HG02981 (cell line): ENCODE data around the gene MAP3K3.
A peak's percentile ranks its signal among the peaks of the same experiment; 100 is the strongest.

ENCODE experiments used
- ATAC-seq: cut with Tn5 transposase; IDR thresholded peaks from one replicate; pipeline ENCODE4 v1.9.1; 2021; ENCODE audit warnings: mild to moderate bottlenecking, moderate library complexity; ENCODE audit not compliant: unreplicated experiment

The MAP3K3 gene

DNA sequence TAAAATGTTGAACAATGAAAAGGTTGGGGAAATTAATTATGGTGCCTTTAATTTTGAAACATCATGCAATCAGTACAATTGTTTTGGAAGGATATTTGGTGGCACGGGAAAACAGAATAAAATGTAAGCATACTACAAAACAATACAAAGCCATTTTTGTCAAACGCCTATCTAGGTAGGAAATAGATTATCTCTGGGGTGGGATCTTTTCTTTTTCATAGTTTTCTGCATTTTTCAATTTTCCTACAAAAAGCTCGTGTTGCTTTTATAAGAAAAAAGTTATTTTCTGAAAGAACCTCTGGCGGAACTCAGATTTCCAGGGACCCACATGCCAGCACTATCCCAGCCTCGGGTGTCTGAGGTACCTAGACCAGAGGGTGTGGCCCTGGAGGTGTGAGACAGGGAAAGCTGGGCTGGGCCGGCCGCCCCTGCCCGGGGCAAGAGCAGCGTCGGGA, 961 bp upstream of the MAP3K3 start:
- no peak for ATAC-seq

DNA sequence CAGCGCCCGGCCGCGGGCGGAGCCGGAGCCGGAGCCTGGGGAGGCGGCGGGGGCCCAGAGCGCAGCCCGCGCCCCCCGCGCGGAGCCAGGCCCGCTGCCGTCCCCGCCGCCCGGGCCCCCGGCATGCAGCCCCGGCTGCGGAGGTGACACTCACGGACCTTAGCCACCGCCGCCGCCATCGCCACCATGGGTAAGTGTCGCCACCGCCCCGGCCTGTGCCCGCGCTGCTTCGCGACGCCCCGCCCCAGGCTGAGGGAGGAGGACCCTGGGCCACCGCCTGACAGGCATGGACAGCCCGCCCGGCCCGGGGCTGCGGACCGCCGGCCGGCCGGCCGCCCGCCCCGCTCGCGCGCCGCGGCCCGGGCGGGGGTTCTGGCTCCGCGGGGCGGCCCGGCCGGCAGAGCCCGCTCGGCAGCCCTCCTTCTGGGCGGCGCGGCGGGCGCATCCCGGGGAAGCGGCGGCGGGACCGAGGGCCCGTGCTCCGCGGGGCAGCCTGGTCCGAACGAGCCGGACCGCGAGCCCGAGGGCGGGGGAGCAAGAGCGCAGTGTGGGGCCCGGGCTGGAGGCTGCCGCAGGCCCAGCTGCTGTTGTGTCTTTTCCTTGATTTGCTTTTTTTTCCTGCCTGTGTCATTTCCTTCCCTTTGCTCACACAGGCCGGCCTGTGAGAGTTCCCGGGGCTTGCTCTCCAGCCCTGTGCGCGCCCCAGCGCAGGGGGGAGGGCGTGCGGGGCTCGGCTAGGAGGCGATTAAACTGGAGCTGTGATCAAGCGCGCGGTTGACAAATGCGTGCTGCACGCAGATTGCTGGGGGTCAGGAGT, 565 bp downstream of the MAP3K3 start:
- peak; percentile 24 for ATAC-seq

DNA sequence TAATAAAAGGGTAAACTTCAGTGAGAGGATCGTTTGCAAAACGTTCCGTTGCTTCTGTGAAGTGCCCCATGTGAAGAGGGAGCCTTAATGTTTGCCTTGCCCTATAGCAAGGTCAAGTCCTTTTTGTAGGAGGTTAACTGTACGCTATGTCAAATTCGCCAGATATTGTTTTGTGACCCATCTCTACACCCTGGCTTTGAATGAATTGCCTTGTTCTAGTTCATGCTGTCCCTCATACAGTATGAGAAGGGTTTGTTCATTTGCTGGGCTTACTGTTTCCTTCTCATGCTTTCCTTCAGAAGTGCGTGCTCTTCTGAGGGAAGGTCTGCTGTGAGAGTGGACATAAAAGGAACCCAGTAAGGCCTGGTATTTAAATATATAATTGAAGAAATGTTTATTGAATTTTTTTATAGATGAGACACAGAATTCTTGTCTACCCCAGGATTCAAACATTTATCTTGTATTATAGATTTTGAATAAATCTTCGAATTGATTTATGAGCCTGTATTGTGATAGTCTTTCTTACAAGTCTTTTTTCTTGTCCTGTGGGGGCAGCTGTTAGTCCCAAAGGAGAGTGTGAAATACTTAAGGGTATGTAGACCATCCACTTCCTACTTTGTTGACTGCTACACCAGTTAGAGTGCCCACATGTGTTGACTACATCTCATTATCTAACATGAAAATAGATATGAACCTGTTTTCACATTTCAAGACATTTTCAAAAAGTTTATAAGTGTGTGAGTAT, 1.7 kb downstream of the MAP3K3 start:
- no peak for ATAC-seq

DNA sequence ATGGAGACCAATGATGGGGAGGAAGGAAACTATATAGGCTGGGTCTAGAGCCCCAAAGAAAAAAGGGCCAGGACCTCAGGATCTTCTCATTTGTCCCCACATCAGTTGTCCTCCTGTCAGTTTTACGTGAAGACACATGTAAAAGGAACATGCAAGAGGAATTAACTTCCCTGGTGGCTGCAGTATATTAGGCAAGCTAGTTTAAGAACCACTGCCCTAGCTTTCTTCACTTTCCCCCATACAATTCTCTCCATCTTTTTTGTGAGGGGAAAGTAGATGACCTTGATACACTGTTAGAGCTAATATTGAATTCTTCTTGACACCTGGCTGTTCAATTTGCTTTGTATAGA, 2.3 kb downstream of the MAP3K3 start:
- ATAC-seq = no peak

DNA sequence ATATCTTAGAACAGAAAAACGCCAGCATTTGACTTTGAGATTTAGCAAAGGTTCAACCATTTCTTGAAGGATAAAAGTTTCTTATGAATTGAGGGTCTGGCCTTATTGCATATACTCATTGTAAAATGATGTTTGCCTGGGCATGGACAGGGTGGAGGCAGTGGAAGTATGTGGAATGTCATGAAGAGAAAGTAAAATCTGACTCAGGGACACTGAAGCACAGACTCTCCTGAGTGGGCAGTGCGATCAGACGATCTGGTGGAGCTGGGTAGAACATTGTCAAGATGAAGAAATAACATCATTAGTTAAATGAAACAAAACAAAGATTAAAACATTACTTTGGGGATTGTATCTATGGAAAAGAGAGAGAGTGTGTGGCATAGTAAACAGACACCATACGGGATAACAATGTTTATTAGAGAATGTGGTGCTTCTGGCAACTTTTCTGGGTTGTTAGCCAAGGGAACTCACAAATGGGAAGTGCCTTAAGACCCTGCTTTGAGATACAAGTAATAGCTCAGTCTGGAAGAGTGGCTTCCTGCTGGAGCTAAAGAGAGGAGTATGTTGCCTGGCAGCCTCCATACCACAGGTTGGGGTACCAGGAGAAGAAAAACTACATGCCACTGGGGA, 4.4 kb downstream of the MAP3K3 start:
- no peak for ATAC-seq

DNA sequence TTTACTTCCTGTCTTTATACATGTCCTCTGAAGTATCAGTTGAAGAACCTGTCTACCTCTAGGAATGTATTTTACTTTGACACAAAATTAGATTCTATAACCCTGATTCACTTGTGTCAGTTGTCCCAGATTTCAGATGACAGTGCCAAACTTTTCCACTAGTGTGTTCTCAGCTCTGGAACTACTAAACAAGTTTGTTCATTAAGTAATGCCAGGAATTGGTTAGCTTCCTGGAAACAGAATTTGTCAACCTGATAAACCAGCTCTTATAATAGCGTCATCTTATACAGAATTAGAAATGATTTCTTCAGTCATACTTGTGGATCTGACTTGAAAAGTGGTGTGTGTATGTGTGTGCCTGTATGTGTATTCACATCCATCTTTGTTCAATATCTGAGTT, 7.4 kb downstream of the MAP3K3 start:
- ATAC-seq = no peak

DNA sequence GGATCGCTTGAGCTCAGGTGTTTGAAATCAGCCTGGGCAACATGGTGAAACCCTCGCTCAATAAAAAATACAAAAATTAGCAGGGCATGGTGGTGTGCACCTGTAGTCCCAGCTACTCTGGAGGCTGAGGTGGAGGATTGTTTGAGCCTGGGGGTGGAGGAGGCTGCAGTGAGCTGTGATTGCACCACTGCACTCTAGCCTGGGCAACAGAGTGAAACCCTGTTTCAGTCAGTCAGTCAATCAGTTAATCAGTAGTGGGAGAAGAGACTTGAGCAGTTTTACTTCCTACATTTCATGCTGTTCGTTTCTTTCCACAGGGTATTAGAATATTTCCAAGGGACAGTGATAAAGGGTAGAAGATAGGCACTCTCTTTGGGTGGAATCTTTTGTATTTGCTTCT, 8.8 kb downstream of the MAP3K3 start:
- no peak for ATAC-seq

DNA sequence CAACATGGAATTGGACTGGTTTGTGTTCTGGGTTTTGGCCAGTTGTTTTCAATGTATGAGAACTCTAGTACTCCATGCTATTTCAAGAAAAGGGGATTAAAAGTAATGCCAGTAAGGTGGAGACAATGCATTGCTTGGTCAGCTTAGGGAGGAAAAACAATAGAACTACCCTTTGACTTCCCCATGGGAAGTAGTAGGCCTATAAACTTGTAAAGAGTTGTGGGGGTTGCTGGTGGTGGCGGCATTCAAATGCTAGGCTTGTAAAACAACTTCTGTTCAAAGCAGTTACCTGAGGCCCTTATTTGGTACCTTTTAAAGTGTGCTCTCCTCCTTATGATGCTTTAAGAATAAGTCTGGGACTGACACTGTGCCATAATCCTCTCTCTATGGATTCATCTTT, 9.4 kb downstream of the MAP3K3 start:
- no peak for ATAC-seq

DNA sequence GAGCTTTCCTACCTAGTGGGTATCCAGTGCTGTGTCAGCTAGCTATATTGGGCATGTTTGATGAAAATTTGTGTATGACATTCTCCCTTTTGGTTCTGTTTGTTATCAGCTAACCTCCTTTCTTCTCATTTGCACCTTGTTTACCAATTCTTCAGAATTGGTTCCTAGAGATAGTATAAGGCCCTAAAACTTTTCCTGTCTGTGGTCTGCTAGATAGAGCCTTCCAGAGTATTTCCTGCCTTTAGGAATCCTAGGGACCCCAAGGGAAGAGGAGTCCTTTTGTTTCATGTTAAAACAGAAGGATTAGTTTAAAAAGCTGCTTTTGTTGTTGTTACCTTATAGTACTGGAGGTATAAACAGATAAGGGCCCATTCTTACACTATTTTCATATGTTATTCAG, 11.5 kb downstream of the MAP3K3 start:
- no peak for ATAC-seq

DNA sequence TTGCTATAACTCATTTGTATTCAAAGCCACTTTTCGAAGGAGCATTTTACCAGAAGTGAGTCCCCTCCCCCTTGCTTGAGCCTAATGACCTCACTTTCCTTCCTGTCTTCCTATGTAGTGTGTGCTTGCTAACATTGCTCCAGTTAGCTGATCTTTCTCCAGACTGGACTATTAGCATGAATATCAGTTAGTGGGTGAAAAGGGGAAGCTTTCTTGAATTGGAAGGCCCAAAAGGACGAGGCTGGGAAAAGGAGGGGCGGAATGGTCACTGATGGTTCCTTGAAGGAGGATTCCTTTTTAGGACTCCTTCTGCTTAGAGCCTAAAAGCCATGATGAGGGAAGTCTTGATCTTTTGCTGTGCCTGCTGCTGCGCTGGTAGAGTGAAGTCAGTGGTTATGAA, 11.9 kb downstream of the MAP3K3 start:
- ATAC-seq = no peak

DNA sequence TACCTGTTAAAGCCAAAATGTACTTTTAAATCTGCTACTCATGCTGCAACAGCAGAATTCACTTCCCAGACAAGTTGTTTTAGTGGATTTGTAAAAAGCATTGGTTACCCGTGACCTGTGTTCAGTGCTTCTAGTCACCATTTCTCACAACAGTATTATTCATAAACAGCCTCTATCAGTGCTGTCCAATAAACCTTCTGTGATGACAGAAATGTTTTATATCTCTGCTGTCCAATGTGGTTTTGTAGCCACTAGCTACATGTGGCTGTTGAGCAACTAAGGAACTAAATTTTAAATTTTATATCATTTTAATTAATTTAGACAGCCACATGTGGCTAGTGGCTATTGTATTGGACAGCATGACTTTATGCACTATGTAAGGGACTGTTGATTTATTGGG, 12.6 kb downstream of the MAP3K3 start:
- no peak for ATAC-seq

DNA sequence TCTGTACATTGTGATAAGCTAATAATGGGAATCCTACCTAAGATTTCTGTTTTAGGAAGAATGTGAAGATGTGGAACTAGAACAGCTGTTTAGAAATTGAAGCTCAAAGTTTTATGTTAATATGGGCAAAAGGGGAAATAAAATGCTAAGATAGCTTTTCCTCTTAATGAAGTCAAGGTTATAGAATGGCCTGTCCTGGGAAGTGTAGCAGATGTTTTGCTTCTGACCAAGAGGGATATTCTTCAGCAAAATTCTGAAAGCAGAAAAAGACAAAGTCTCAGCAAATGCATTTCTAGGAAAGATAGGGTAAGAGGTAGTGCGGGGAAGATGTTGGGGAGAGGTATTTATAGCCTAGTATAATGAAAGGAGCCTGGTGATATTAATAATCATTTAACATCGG, 13.1 kb downstream of the MAP3K3 start:
- ATAC-seq = no peak

DNA sequence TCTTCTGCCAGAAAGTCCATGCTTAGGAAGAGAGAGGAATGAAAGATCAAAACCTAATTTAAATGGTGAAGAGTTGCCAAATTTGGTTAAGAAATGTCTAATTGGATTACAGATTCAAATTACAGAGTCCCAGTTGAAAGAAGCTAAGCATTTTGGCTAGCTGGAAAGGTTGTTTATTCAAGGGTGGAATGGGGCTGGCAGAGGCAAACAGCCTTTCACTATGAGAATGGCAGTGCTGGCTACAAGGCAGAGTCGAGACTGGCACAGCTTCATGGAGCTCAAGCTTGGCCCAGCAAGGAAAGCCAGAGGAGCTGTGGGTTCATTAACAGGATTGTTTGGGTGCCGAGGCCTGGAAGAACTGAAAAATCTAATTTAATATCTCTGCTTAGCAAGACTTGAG, 13.6 kb downstream of the MAP3K3 start:
- no peak for ATAC-seq

DNA sequence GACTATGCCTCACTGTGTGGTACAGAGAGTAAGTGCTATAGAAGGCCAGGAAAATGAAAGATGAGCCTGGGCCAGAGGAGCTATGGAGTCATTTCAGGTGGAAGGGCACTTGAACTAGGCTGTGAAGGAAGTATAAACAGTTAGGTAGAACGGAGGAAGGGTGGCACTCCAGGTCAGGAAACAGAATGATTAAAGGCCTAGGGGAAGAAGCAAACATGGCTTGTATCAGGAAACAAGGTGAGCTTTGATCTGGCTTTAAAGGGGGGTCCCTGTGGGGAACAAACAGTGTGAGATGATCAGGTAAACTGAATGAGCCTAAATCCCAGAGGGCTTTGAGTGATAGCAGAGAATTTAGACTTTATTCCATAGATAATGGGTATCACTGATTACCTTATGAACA, 16.9 kb downstream of the MAP3K3 start:
- ATAC-seq = no peak

DNA sequence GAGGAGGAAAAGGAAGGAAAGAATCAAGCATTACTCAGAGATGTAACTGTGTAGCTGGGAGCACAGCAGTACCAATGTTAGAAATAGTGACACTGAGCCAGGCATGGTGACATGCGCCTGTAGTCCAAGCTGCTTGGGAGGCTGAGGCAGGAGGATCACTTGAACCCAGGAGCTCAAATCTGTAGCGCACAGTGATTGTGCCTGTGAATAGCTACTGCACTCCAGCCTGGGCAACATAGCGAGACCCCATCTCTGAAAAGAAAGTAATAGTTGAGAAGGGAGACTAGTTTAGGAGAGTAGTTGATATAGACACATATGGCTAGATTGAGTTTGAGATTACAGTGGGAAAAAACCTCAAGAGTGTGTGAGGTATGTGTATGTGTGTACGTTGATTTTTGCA, 17.8 kb downstream of the MAP3K3 start:
- no peak for ATAC-seq

DNA sequence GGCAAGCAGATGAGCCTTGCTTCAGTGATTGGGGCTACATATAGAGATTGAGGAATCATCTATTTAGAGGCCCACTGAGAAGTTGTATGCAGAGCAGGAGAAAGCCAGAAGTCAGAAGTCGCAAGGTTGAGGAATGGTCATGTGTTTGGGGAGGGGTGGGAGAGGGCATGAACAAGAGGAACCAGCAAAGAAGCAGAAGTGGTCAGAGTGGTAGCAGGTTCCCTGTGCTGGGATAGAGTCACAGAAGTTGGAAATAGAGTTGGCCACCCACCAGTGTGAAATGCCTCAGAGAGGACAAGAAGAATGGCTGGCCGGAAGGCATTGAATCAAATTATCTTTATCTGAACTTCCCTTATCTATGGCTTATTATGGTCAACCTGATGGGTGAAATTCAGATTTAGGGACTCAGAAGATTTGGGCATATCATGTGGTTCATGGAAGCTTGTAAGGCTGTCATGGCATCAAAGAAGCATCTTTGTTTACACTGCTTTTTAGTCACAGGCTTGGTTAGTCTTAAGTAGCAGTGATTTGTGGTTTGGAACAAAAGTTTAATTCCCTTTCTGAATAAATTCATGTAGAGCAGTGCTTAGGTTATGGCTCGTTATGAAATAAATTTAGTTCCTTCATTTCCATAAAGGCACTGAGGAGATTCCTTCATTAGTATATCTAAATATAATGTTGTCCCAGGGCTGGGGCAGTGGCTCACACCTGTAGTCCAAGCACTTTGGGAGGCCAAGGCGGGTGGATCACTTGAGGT, 19.7 kb downstream of the MAP3K3 start:
- no peak for ATAC-seq

DNA sequence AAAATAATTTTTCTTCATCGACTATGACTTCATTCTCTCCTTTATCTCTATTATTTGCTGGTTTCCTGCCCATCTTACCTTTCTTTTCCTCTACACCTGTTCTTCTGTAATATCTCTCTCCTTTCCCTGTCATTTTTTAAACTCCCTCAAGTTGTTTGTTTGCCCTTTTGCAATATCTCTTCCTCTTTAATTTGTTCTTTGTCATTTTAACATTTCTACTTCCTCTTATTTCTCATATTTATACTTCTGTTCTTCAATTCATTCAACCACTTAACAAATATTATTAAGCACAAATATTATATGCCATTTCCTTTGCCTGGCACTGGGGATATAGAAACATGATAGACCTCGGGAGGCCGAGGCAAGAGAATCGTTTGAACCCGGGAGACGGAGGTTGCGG, 22.6 kb downstream of the MAP3K3 start:
- ATAC-seq = no peak

DNA sequence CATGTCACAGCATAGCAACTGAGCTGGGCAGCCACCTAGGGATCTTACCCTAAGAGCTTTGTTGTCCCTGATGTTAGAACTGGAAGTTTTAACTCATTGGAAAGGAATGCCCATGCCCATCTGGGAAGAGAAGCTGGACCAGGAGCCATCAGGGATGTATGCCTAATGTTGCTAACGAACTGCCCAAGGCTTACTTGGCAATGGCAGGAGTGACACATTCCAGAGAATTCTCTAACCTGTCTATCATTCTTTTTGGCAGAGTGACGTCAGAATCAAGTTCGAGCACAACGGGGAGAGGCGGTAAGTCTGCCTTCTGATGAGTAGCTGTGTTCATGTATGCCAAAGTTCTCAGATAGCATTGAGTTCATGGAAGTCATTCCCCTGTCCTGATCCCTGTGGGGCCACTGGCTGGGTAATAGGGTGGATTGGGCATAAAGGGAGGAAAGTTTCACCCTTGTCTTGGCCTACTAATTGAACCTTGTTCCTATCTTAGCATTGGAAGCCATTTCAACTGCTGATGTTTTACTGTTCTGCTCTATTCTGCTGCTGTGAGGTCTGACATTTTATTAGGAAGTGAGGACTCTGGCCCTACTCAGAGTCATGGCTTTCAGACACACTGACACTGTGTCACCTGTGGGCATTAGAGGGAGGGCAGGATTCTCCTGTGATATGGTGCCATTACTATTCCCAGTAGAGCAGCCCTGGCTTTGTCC, 23.7 kb downstream of the MAP3K3 start:
- ATAC-seq = peak; percentile 52

DNA sequence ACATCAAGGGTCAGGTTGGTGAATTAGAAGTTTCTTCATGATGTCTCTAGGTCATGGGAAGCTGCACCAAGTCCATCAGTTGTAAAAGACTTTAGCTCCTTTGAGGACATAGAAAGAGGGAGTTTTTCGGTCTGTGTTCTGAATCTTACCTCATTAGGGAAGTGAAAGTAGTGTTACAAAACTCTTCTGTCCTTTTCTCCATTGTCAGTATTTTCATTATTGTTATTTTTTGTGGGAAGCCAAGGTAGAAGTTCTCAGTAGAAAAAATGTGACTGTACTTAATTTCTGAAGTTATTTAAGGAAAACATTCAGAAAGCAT, 24.2 kb downstream of the MAP3K3 start:
- peak; percentile 87 for ATAC-seq

DNA sequence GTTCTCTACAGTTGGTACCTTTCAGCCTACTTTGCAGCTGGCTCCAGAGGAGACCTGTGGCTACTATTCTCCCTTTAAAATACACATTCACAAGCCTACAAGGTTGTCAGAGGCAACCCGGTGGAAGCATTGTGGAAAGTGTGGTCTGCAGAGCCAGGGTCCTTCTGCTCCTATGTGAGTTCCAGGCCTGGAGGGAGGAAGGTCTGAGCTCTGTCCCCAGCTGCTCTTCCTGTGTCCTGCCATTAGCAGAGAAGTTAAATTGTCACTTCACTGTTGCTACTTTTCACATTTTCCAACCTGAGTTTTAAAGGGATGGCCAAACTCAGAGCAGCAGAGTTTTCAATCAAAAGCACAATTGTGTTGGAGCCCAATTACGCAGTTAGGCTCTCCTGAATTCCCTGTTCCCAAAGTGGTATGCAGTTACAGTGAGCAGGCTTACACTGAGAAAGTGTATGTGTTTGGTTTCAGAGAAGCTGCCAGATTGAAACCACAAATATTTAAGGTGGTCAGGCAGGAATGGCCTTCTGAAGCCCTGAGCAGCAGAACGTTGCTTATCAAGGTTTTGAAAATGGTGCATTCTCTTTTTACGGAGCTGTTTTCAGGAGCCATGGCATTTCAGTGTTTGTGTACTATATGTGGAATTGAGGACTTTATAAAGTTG, 25.0 kb downstream of the MAP3K3 start:
- no peak for ATAC-seq
